CD4-positive, alpha-beta memory T cell (primary cell): ENCODE data around the gene MEOX2. TPM values are rescaled to one million over a fixed set of nuclear protein-coding genes. Genes with fewer than 3 reads are reported as not detected.

Experiments
- CTCF ChIA-PET: fragments of 350-600 bp; sonication (Branson Sonifier 250); formaldehyde crosslinking; loops from one replicate; lab custom pipeline; 2021; ENCODE audit warnings: inconsistent platforms; ENCODE audit not compliant: partially characterized antibody; lab: Charles Lee
- POLR2A ChIA-PET: fragments of 350-600 bp; sonication (Branson Sonifier 250); formaldehyde crosslinking; loops from one replicate; lab custom pipeline; 2021; ENCODE audit not compliant: partially characterized antibody; lab: Charles Lee
- DNase-seq, 5 donors: peaks; one replicate each; pipeline versions ENCODE4 v3.0.0 to v3.0.0-alpha.2; 2020 to 2022; ENCODE audit warnings: mixed read lengths in 1 of 5
- H3K27ac ChIP-seq: one replicate; pipeline ENCODE4 v1.7.0; 2013; ENCODE audit warnings: low read depth, low read length
- H3K27me3 ChIP-seq: 2 replicates; pipeline ENCODE4 v1.7.0; 2013; ENCODE audit warnings: mild to moderate bottlenecking, low read length, moderate library complexity; ENCODE audit not compliant: insufficient read depth
- H3K36me3 ChIP-seq: 2 replicates; pipeline ENCODE4 v1.7.0; 2013; ENCODE audit warnings: mild to moderate bottlenecking, low read length, moderate library complexity; ENCODE audit not compliant: insufficient read depth
- H3K4me1 ChIP-seq: 2 replicates; pipeline ENCODE4 v1.7.0; 2013; ENCODE audit warnings: mild to moderate bottlenecking, low read length, moderate library complexity; ENCODE audit not compliant: insufficient read depth
- H3K4me3 ChIP-seq, 2 donors: one replicate each; pipeline ENCODE4 v1.7.0; 2013; ENCODE audit warnings: low read length in 2 of 2, mild to moderate bottlenecking in 1 of 2
- H3K9me3 ChIP-seq, 2 donors: one replicate each; pipeline ENCODE4 v1.7.0; 2013; ENCODE audit warnings: low read length in 2 of 2, control low read depth in 1 of 2; ENCODE audit not compliant: control insufficient read depth in 1 of 2
- H3K27ac Mint-ChIP-seq, 7 donors: one replicate each; pipeline ENCODE4 v1.8.0; 2020 to 2021; ENCODE audit warnings: mixed read lengths in 7 of 7, mild to moderate bottlenecking in 6 of 7, inconsistent platforms in 3 of 7, moderate library complexity in 3 of 7
- H3K27me3 Mint-ChIP-seq, 2 donors: one replicate each; pipeline ENCODE4 v1.8.0; 2020 to 2021; ENCODE audit warnings: mixed read lengths in 2 of 2
- H3K36me3 Mint-ChIP-seq, 2 donors: one replicate each; pipeline ENCODE4 v1.8.0; 2020 to 2021; ENCODE audit warnings: mixed read lengths in 2 of 2, inconsistent platforms in 1 of 2, mild to moderate bottlenecking in 1 of 2
- H3K4me1 Mint-ChIP-seq, 4 donors: one replicate each; pipeline ENCODE4 v1.8.0; 2020 to 2021; ENCODE audit warnings: mixed read lengths in 4 of 4, mild to moderate bottlenecking in 1 of 4
- H3K4me3 Mint-ChIP-seq, 8 donors: one replicate each; pipeline ENCODE4 v1.8.0; 2020 to 2021; ENCODE audit warnings: mixed read lengths in 8 of 8, mild to moderate bottlenecking in 7 of 8, moderate library complexity in 6 of 8, inconsistent platforms in 3 of 8
- H3K9me3 Mint-ChIP-seq, 8 donors: one replicate each; pipeline ENCODE4 v1.8.0; 2020 to 2021; ENCODE audit warnings: mixed read lengths in 8 of 8, mild to moderate bottlenecking in 5 of 8, inconsistent platforms in 3 of 8, moderate library complexity in 1 of 8
- intact Hi-C: fragments of 100-400 bp; cut with micrococcal nuclease; formaldehyde crosslinking; loops from one replicate; pipeline ENCODE4 v1.15.1; 2023
- polyA plus RNA-seq, 2 donors: library from polyadenylated mRNA; unstranded; fragments of 300-500 nt; fragmentation: Illumina TruSeq; gene quantifications; one replicate each; pipeline ENCODE4 v1.2.3, GENCODE V29; 2021
- total RNA-seq, 2 experiments: library from RNA; stranded (reverse); gene quantifications; one replicate each; pipeline ENCODE4 v1.2.3, GENCODE V29; 2021

The MEOX2 gene
- total and polyA plus RNA-seq, 4 experiments from 2014 or later: not detected

- H3K36me3 ChIP-seq: no peaks in the 10 kb centered on the region
- intact Hi-C loops: no loop called here
- no peak overlapping the region for H3K27ac Mint-ChIP-seq
Measured at GRCh38 chr7:15582773-15583172, 103.7 kb downstream of the MEOX2 start.

GRCh38 chr7:15581352-15581951, 105.0 kb downstream of the MEOX2 start:
- no peaks in the 10 kb centered on the region for H3K27me3 ChIP-seq
- POLR2A ChIA-PET: no interaction called here
- intact Hi-C loops: no loop called here
- H3K9me3 ChIP-seq: no peaks in the 10 kb centered on the region
- H3K4me1 Mint-ChIP-seq: no peaks in the 10 kb centered on the region
- no peak overlapping the region for H3K4me3 ChIP-seq
- peaks cover 0 to 17% (median 5%) of the 10 kb centered on the region in 8 donors for H3K9me3 Mint-ChIP-seq
- CTCF ChIA-PET: no interaction called here
- H3K36me3 Mint-ChIP-seq: no peaks in the 10 kb centered on the region
- no peak overlapping the region for H3K4me3 Mint-ChIP-seq
- no peaks in the 10 kb centered on the region for H3K27me3 Mint-ChIP-seq
- no peak overlapping the region for H3K27ac ChIP-seq
- no peak for DNase-seq
- H3K27ac Mint-ChIP-seq: no peak overlapping the region
- H3K4me1 ChIP-seq: no peaks in the 10 kb centered on the region
- H3K36me3 ChIP-seq: no peaks in the 10 kb centered on the region

More at GRCh38 chr7:15582773-15583172, 103.7 kb downstream of the MEOX2 start:
- Mint-ChIP-seq H3K27me3 (no peaks in the 10 kb centered on the region), H3K4me1 (no peaks in the 10 kb centered on the region), H3K4me3 (no peak overlapping the region), H3K9me3 (peaks cover 0 to 16% (median 6%) of the 10 kb centered on the region in 8 donors), H3K36me3 (no peaks in the 10 kb centered on the region)
- H3K4me3 ChIP-seq: no peak overlapping the region
- ChIA-PET POLR2A (no interaction called here), CTCF (no interaction called here)
- H3K27ac ChIP-seq: no peak overlapping the region
- H3K9me3 ChIP-seq: no peaks in the 10 kb centered on the region
- H3K27me3 ChIP-seq: no peaks in the 10 kb centered on the region
- no peak for DNase-seq
- no peaks in the 10 kb centered on the region for H3K4me1 ChIP-seq

- no peaks in the 10 kb centered on the region for H3K4me1 Mint-ChIP-seq
- DNase-seq: no peak
- ChIA-PET CTCF (no interaction called here), POLR2A (no interaction called here)
- no peak overlapping the region for H3K27ac ChIP-seq
- H3K36me3 ChIP-seq: no peaks in the 10 kb centered on the region
- H3K4me3 Mint-ChIP-seq: no peak overlapping the region
- intact Hi-C loops: no loop called here
- peaks cover 0 to 17% (median 6%) of the 10 kb centered on the region in 8 donors for H3K9me3 Mint-ChIP-seq
- no peaks in the 10 kb centered on the region for H3K4me1 ChIP-seq
- H3K27me3 Mint-ChIP-seq: no peaks in the 10 kb centered on the region
- H3K27me3 ChIP-seq: no peaks in the 10 kb centered on the region
- H3K27ac Mint-ChIP-seq: no peak overlapping the region
- H3K36me3 Mint-ChIP-seq: no peaks in the 10 kb centered on the region
- H3K9me3 ChIP-seq: no peaks in the 10 kb centered on the region
- no peak overlapping the region for H3K4me3 ChIP-seq
Measured at GRCh38 chr7:15580604-15581351, 105.7 kb downstream of the MEOX2 start.

GRCh38 chr7:15577600-15577999, 108.9 kb downstream of the MEOX2 start:
- H3K27me3 Mint-ChIP-seq: no peaks in the 10 kb centered on the region
- ChIA-PET CTCF (no interaction called here), POLR2A (no interaction called here)
- no peaks in the 10 kb centered on the region for H3K4me1 Mint-ChIP-seq
- intact Hi-C loops: no loop called here
- H3K27me3 ChIP-seq: no peaks in the 10 kb centered on the region
- H3K4me1 ChIP-seq: no peaks in the 10 kb centered on the region
- no peaks in the 10 kb centered on the region for H3K9me3 ChIP-seq
- peaks cover 0 to 16% (median 4%) of the 10 kb centered on the region in 8 donors for H3K9me3 Mint-ChIP-seq
- H3K27ac ChIP-seq: no peak overlapping the region
- no peak overlapping the region for H3K4me3 Mint-ChIP-seq
- H3K36me3 ChIP-seq: no peaks in the 10 kb centered on the region
- no peaks in the 10 kb centered on the region for H3K36me3 Mint-ChIP-seq
- H3K27ac Mint-ChIP-seq: no peak overlapping the region
- no peak for DNase-seq
- H3K4me3 ChIP-seq: no peak overlapping the region

GRCh38 chr7:15571301-15571878, 115.1 kb downstream of the MEOX2 start:
- no peak overlapping the region for H3K4me3 Mint-ChIP-seq
- no peaks in the 10 kb centered on the region for H3K36me3 Mint-ChIP-seq
- CTCF ChIA-PET: no interaction called here
- H3K36me3 ChIP-seq: no peaks in the 10 kb centered on the region
- no peak overlapping the region for H3K4me3 ChIP-seq
- no peak for DNase-seq
- no peak overlapping the region for H3K27ac ChIP-seq
- H3K4me1 ChIP-seq: no peaks in the 10 kb centered on the region
- H3K27me3 ChIP-seq: no peaks in the 10 kb centered on the region
- peaks cover 0 to 13% (median 6%) of the 10 kb centered on the region in 8 donors for H3K9me3 Mint-ChIP-seq
- no peak overlapping the region for H3K27ac Mint-ChIP-seq
- H3K27me3 Mint-ChIP-seq: no peaks in the 10 kb centered on the region
- intact Hi-C loops: no loop called here
- no peaks in the 10 kb centered on the region for H3K9me3 ChIP-seq
- POLR2A ChIA-PET: no interaction called here
- no peaks in the 10 kb centered on the region for H3K4me1 Mint-ChIP-seq

- ChIA-PET POLR2A (no interaction called here), CTCF (no interaction called here)
- Mint-ChIP-seq H3K36me3 (no peaks in the 10 kb centered on the region), H3K9me3 (peaks cover 0 to 16% (median 3%) of the 10 kb centered on the region in 8 donors), H3K4me3 (no peak overlapping the region), H3K27me3 (no peaks in the 10 kb centered on the region), H3K4me1 (no peaks in the 10 kb centered on the region), H3K27ac (no peak overlapping the region)
- no peak overlapping the region for H3K4me3 ChIP-seq
- H3K27ac ChIP-seq: no peak overlapping the region
- H3K4me1 ChIP-seq: no peaks in the 10 kb centered on the region
- no peaks in the 10 kb centered on the region for H3K36me3 ChIP-seq
- H3K9me3 ChIP-seq: no peaks in the 10 kb centered on the region
- H3K27me3 ChIP-seq: no peaks in the 10 kb centered on the region
- DNase-seq: no peak
- intact Hi-C loops: no loop called here
Measured at GRCh38 chr7:15567652-15568051, 118.8 kb downstream of the MEOX2 start.

GRCh38 chr7:15567036-15567435, 119.4 kb downstream of the MEOX2 start:
- Mint-ChIP-seq H3K9me3 (peaks cover 0 to 16% (median 4%) of the 10 kb centered on the region in 8 donors), H3K4me1 (no peaks in the 10 kb centered on the region), H3K27me3 (no peaks in the 10 kb centered on the region), H3K36me3 (no peaks in the 10 kb centered on the region), H3K27ac (no peak overlapping the region), H3K4me3 (no peak overlapping the region)
- Histone ChIP-seq H3K27me3 (no peaks in the 10 kb centered on the region), H3K9me3 (no peaks in the 10 kb centered on the region), H3K4me3 (no peak overlapping the region), H3K27ac (no peak overlapping the region), H3K36me3 (no peaks in the 10 kb centered on the region), H3K4me1 (no peaks in the 10 kb centered on the region)
- DNase-seq: no peak
- POLR2A ChIA-PET: no interaction called here
- intact Hi-C loops: no loop called here
- CTCF ChIA-PET: no interaction called here
